HG02623 (cell line): ENCODE results near the gene DAPK3.
"Not testable (repeated sequence)": the region's sequence is repeated elsewhere in the genome, so short reads cannot be mapped to it uniquely, and the experiment has no call there.

ENCODE experiments used
- ATAC-seq: cut with Tn5 transposase; IDR thresholded peaks from one replicate; pipeline ENCODE4 v1.9.1; 2021; ENCODE audit warnings: moderate library complexity; ENCODE audit not compliant: unreplicated experiment

Gene DAPK3

DNA sequence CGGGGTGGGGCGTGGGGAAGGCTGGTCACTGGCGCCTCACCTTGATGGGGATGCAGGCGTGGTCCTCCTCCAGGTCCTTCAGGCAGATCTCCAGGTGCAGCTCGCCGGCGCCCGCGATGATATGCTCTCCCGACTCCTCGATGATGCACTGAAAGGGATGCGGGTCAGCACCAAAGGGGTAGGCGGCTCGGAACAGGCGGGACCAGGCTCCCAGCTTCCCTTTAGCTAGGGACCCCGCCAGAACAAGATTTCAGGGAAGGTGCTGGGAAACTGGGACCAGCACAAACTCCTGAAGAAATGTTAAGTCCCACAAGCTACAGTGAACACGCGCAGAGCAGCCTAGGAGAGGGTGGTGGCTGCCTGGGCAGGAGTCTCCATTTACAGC, 8.4 kb upstream of the DAPK3 start:
- no peak for ATAC-seq

DNA sequence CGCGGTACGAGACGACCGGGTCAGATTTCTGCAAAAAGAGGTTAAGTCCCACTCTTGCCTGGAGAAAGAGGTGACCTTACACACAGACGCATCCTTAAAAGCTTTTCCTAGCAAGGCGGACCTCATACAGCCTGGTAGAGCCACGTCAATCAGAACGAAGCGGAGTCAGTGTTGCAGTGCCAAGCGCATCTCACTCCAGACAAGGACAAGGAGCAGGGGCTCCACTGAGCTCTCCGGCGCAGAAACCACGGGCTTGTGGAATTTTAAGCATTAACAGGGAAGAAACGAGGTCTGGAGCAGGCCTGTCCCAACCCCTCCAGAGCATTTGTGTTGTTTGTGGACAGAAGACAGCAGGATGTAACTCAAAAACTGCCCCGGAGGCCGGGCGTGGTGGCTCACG, 7.2 kb upstream of the DAPK3 start:
- no peak for ATAC-seq

DNA sequence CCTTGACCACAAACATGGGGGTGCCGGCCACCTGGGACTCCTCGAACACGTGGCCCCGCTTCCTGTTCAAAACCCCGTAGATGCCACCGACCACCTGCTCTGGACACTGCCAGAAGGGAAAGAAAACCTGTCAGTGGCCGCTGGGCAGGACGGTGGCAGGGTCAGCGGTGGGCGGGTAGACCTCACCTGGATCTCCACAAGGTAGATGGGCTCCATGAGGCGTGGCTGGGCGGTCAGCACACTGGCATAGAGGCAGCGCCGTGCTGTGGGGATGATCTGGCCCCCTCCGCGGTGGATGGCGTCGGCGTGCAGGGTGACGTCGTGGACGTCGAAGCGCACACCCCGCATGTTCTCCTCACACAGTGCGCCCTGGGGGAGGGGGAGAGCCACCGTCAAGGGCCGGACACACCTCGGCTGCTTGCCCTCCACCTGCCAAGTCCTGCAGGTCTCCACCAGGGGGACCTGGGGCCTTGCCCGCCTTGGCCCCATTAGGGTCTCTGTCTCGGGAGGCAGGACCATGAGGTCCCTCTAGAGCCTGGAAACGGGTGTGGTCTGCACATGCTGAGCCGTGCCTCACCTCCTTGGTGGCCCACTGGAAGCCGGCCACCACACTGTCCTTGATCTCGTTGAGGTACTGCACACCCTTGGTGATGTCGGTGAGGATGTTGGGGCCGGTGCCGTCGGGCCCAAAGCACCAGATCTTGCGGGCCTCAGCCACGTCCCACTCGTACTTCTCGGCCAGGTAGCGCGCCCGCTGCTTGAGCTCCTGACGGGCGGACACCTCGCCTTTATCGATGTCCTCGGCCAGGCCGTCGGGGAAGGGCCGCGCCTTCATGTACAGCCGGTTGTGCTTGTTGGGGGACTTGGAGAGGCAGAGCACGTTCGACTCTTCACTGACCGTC, 6.6 kb upstream of the DAPK3 start:
- no peak for ATAC-seq

DNA sequence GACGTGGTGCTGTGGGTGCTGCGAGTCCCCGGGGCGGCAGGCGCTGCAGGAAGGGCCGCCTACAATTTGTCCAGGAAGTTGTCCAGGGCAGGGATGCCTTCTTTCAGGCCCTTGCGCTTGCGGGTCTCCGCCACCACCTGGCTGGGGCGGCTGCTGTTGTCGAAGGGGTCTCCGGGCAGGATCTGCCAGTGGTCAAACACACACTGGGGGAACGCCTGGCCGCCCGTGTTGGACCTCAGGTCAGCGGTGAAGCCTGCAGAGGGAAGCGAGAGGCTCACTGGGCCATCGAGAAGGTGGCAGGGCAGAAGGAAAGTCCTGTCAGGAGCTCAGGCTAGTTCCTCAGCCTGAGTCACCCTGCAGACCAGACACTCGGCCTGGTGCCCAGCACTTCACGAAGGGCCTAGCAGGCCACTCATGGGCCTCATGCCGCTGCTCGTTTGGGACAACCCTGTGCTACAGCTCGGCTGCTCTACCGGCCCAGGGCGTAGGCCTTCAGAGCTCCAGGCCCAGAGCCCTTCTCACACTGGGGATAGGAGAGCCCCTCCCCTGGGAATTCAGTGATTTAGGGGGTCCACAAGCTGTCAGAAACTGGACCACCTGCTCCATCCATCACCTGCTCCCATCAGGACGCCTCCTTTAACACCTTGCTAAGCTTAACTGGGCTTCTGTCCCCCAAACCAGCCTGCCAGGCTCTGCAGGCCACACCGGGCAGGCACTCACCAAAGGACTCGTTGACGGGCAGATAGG, 5.8 kb upstream of the DAPK3 start:
- ATAC-seq: no peak

DNA sequence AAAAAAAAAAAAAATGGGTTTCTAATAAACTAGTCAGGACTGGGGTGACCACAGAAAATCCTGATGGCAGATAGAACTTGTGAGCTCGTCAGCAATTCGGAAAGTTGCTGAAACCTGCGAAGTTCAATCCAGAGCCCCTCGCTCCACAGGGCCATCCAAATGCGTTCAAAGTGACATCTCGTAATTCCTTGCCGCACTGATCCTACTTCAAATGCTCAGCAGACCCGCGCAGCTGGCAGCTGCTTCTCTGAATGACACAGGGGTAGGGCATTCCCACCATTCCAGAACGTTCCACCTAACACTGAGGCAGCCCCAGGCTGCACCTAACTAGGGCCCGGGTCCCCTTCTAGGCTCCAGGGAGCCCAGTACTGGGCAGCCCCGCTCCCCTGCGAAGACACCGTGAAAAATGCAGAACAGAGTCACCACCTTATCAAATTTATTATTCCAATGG, 4.8 kb upstream of the DAPK3 start:
- ATAC-seq: no peak

DNA sequence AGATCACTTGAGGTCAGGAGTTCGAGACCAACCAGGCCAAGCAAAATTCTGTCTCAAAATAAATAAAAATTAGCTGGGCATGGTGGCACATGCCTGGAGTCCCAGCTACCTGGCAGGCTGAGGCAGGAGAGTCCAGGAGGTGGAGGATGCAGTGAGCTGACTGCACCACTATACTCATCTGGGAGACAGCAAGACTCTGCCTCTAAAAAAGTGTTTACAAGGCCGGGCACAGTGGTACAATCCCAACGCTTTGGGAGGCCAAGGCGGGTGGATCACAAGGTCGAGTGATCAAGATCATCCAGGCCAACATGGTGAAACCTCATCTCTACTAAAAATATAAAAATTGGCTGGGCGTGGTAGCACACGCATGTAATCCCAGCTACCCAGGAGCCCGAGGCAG, 4.2 kb upstream of the DAPK3 start:
- no peak for ATAC-seq

DNA sequence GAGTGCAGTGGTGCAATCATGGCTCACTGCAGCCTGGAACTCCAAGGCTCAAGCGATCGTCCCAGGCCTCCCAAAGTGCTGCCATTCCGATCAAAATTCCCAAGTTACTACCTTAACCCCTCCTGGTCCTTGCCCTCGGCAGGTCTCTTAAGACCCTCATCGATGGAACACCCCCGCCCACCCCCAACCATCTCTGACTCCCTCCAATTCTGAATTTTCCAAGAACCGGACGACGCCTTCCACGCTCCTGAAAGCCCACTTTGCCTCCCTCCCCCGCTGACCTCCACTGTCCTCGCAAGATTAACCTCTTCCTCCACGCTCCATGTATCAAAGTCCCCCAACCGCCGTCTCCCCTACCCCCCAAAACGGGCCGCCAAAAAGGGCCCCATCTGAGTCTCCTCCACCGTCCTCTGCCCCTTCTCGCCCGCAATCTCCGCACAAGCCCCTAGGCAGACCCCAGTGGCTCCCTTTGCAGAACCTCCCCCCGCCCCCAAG, 539 bp downstream of the DAPK3 start:
- no peak for ATAC-seq

DNA sequence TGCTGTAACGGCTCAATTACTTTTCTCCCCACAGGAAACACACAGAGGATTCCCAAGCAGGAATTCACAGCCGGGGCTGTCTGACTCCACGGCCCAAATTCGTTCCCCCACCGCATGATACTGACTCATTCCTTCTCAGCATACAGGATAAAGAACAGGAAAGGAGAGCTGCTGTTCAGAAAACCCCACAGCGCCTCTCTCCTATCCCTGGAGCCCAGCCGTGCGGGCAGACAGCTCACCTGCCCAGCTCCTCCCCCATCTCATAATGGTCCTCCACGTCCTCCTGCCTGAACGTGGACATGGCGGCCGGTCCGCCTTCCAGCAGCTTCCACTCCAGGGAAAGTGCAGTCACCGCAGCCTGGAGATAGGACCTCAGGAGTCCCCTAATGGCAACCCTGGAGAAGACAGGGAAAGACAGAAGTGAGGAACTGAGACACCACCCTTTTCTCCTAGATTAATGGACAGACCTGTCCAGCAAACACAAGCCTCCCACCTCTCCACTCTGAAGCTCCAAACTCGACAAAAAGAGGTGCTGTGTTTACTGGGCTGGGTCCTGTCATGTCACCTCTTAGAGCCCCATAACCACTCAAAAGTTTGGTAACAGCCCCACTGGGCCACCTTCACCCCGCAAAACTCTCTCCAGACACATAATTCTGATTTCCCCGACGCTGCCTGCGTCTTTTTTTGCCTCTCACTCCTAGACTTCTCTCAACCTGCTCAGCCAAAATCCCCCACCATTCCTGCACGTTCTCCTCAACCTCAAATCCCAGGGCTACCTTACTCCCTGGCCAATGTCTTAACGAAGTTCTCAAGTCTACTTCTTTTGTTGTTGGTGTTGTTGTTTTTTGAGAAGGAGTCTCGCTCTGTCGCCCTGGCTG, 1.2 kb downstream of the DAPK3 start:
- no peak for ATAC-seq

DNA sequence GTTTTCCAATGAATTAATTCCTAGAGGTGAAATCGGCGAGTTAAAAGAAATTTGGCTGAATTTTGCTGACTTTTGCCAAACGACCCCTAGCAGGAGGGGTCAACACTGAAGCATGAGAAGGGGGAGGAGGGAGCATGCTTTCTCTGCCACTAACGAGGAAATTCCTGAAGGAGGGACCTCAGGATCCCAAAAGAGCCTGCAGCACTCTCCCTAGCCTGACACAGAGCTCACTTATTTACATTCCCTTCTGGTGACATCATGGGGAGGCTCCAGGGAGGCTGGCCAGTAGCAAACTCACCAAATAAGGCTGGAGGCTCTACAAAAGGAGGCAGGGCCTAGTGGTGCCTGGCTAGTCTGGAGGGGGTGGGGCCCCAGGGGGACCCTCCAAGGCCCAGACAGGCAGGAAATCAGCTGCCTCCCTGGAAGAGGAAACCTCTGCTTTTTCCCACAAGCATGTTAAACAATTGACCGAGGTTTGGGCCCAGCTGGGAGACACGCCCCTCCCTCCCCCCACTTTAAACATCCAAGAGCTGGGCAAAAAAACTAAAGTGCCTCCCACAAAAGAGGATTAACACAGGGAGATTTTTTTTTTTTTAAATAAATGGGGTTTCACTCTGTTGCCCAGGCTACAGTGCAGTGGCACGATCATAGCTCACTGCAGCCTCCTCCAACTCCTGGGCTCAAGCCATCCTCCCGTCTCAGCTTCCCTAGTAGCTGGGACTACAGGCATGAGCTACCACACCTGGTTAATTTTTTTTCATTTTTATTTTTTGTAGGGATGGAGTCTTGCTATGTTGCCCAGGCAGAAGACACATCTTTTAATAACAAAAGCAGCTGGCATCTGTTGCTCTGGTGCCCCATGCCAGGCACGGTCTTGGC, 2.1 kb downstream of the DAPK3 start:
- ATAC-seq: no peak

DNA sequence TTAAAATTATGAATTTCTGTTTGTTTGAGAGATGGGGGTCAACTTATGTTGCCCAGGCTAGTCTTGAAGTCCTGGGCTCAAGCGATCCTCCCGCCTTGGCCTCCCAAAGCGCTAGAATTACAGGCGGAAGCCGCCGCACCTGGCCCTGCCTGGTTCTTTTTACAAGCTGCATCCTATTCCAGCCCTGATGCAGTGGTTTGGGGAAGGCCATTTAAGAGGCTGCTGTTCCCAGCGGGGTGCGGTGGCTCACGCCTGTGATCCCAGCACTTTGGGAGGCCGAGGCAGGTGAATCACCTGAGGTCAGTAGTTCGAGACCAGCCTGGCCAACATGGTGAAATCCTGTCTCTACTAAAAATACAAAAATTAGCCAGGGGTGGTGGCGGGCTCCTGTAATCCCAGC, 2.9 kb downstream of the DAPK3 start:
- ATAC-seq: not testable (repeated sequence)

DNA sequence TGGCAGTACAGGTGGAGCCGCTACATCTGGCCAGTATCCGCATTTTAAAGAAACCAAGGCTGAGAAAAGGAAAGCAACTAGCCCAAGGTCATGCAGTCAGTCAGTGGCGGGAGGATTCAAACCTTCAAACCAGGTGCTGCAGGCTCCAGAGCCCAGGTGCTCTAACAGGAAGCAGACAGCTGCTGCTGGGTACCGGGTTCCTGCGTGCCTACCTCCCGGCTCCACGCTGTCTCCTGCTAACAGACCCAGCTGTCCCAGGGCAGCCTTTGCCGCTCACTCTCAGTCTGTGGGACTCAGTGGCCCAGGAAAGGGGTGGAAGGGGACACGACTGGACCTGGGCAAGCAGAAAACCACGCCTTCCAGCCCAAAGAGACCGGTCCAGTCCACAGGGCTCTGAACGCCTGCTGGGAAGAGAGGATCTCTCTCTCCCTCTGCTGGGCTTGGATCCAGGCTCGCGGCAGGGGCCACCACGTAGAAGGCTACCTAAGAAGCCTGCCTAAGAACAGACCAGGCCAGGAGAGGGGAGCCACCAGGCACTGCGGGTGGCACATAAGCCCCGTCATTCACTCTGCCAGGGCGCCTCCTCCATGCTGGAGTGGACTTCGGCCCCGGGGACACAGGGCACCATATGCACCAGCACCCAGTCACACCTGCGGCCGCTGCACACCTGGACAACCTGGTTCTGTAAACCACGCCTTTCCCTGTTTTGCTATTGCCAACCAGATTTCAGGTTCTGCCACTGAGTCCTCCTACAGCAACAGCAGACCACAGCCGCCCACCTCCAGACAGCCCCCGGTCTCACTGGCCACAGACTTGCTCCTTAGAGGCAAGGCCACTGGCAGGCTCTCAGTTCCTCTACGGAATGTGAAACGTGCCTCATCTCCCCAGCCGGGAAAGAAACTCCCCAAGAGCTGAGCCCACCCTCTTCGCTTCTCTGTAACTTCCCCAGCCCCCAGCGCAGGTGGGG, 4.6 kb downstream of the DAPK3 start:
- no peak for ATAC-seq

DNA sequence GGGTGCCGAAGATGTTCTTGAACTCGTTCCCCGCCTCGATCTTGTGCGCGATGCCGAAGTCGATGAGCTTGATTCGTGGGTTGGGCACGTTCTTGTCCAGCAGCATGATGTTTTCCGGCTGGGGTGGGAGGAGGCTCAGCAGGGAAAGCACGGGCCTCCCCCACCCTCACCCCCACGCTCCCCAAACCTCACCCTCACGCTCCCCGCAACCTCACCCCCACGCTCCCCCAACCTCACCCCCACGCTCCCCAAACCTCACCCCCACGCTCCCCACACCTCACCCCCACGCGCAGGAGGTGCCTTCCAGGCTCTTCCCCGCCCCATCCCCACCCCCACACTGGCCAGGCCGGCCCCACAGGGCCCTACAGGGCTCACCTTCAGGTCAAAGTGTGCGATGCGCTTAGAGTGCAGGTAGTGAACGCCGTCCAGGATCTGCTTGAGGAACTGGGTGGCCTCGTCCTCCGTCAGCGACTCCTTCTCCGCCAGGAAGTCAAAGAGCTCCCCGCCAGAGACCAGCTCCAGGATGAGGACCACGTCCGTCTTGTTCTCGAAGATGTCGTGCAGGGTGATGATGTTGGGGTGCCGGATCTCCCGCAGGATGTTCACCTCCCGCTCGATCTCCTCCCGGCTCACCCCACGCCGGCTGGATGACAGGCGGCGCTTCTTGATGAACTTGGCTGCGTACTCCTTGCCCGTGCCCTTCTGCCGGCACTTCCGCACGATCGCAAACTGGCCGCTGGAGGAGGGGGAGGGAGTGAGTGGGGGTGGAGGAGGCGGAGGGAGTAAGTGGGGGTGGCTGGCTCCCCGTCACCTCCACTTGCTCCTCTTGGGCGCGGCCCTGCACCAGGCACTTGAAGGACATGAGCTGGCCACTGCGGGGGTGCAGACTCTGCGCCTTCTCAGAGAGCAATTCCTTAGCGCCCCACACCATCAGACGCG, 6.4 kb downstream of the DAPK3 start:
- no peak for ATAC-seq

DNA sequence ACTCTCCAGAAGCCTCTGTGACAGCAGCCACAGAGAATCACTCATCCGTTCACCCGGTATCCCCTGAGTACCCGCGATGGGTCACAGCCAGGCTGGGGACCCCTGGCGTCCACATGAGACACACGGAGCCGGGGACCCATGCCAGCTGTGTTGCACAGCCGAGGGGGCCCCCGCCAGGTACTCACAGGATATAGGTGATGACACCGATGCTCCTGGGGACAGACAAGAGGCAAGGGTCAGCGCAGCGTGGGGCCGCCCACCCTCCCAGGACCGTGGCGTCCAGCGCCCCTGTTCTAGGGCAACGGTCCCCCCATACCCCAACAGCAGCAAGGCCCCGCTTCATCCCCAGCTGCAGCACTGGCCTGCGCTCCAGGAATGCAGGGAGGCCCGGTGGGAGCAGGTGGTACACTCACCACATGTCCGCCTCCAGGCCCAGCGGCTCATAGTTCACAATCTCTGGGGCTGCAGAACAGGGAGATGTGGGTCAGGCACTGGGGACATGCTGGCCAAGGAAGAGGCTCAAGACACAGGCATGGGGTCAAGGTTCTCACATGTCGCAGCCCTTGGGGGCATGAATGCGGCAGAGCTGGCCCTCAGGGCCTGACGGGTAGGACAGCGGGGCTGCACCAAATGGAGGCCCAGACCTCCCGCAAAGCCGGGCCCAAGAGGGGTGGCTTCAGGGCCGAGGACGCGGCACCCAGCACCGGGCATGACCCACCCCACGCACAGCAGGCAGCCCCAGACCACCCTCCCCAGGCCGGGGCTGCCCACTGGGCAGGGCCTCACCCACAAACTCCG, 7.2 kb downstream of the DAPK3 start:
- no peak for ATAC-seq

DNA sequence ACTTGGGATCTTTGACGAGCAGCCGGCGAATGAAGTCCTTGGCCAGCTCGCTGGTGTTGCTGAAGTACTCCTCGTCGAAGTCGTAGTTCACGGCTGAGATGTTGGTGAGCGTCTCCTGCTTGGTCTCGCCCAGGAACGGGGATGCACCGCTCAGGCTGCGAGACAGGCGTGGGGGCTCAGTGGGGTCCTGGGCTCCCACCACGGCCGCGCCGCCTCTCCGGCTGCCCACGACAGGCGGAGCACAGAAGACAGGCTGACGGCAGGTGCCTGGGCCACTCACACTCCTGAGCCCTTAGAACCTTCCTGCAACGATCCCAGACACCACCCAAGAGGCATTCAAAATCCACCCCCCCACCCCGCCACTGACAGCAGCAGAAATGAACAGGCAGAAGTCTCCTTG, 9.9 kb downstream of the DAPK3 start:
- no peak for ATAC-seq

DNA sequence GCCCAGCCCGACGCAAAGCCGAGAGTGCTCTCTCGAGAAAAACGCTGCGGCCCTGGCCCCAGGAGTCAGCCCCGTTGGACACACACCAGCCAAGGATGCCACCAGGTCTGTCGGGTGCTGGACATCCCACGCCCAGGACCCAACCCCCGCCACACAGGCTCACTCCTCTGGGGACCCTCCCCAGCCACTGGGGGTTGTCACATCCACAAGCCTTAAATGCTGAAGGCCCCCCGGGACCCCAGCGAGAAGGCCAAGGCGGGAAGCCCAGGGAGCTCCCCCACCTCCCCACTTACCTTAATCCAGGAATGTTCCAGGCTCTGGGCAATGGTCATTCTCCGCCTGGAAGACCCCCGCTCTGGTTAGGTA, 11.2 kb downstream of the DAPK3 start:
- ATAC-seq: no peak

DNA sequence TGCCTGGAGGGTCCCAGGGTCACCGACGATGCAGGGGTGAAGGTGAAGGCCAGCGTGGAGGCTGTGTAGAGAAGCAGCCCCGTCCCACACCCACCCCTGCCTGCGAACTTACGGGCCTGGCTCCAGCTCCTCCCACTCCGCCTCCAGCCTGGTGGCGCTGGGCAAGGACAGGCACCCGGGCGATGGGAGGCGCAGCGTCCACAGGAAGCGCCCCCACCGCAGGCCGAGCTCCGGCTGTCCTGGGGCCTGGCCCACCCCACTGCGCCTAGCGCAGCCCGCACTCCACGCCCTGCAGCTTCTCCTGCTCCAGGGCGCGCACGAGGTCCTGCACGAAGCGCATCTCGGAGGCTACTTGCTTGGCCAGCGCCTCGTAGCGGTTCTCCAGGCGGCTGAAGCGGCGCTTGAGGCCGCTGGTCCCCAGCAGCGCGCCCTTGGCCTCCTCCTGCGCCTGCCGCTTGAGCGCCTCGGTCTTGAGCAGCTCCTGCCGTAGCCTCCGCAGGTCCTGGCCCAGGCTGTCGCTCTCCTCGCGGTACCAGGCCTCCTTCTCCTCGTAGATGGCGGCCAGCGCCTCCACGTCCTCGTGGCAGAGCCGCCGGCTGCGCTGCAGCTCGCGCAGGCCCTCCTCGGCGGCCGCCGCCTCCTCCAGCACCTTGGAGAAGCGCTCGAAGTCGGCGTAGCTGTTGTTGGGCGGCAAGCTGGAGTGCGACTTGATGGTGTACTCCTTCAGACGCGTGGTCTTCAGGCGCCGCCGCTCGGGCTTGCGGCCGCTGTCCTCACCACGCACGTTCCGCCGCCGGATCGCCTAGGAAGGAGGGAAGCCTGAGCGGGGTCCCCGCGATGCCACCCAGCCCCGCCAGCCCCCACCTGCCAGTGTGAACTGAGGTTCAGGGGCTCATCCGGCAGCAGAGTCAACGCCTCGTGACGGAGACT, 11.8 kb downstream of the DAPK3 start:
- ATAC-seq: no peak
